Ishikawa (cell line): Measurements from ENCODE around the gene PSMB8.

Experiments
- CEBPB ChIP-seq: IDR thresholded peaks from 2 replicates; pipeline ENCODE4 v1.6.1; 2012
- CREB1 ChIP-seq: IDR thresholded peaks from 2 replicates; pipeline ENCODE4 v1.6.1; 2012; ENCODE audit warnings: low read depth
- EGR1 ChIP-seq: IDR thresholded peaks from 2 replicates; pipeline ENCODE4 v1.6.1; 2012
- EP300 ChIP-seq: IDR thresholded peaks from 2 replicates; pipeline ENCODE4 v1.6.1; 2012; ENCODE audit warnings: borderline replicate concordance
- FOXM1 ChIP-seq: IDR thresholded peaks from 2 replicates; pipeline ENCODE4 v1.6.1; 2012; ENCODE audit warnings: low read depth, borderline replicate concordance
- MAX ChIP-seq: IDR thresholded peaks from 2 replicates; pipeline ENCODE4 v1.6.1; 2012
- NFIC ChIP-seq: IDR thresholded peaks from 2 replicates; pipeline ENCODE4 v1.6.1; 2012
- RAD21 ChIP-seq: IDR thresholded peaks from 2 replicates; pipeline ENCODE4 v1.6.1; 2012; ENCODE audit warnings: low read depth
- REST ChIP-seq: IDR thresholded peaks from 2 replicates; pipeline ENCODE4 v1.6.1; 2012; ENCODE audit warnings: low read depth, mild to moderate bottlenecking
- TAF1 ChIP-seq: IDR thresholded peaks from 2 replicates; pipeline ENCODE4 v1.6.1; 2012; ENCODE audit warnings: low read depth, mild to moderate bottlenecking
- TCF12 ChIP-seq: IDR thresholded peaks from 2 replicates; pipeline ENCODE4 v1.6.1; 2012; ENCODE audit warnings: low read depth
- TEAD4 ChIP-seq: IDR thresholded peaks from 2 replicates; pipeline ENCODE4 v1.6.1; 2012
- USF1 ChIP-seq: IDR thresholded peaks from 2 replicates; pipeline ENCODE4 v1.6.1; 2012
- YY1 ChIP-seq: IDR thresholded peaks from 2 replicates; pipeline ENCODE4 v1.6.1; 2012; ENCODE audit warnings: low read depth
- ZBTB7A ChIP-seq: IDR thresholded peaks from 2 replicates; pipeline ENCODE4 v1.6.1; 2012; ENCODE audit warnings: low read depth

The PSMB8 gene

GRCh38 chr6:32844839-32845383 lies 1.1 kb upstream of the PSMB8 start:
- peak; percentile 63; the same call in 1 of the 2 replicates for TF ChIP-seq MAX
- no peak for TF ChIP-seq EGR1

- TF ChIP-seq EP300 (no peak), REST (no peak), FOXM1 (no peak), RAD21 (no peak), YY1 (no peak), CREB1 (no peak), MAX (no peak)
Observed at GRCh38 chr6:32843331-32843978, 392 bp downstream of the PSMB8 start.

GRCh38 chr6:32842690-32843089 lies 1.2 kb downstream of the PSMB8 start:
- TF ChIP-seq EGR1 = no peak
- TF ChIP-seq NFIC = no peak
- TF ChIP-seq CEBPB = no peak
- no peak for TF ChIP-seq REST
- no peak for TF ChIP-seq TEAD4
- no peak for TF ChIP-seq EP300
- no peak for TF ChIP-seq USF1
- TF ChIP-seq ZBTB7A = no peak
- TF ChIP-seq MAX = no peak
- TF ChIP-seq TAF1 = no peak
- TF ChIP-seq RAD21 = no peak
- TF ChIP-seq TCF12 = no peak
- no peak for TF ChIP-seq YY1
- TF ChIP-seq FOXM1 = no peak
- TF ChIP-seq CREB1 = no peak

GRCh38 chr6:32842021-32842650 lies 1.7 kb downstream of the PSMB8 start:
- TF ChIP-seq TEAD4 = no peak
- no peak for TF ChIP-seq NFIC
- TF ChIP-seq TAF1 = no peak
- no peak for TF ChIP-seq CEBPB
- TF ChIP-seq TCF12 = no peak
- no peak for TF ChIP-seq REST
- TF ChIP-seq CREB1 = no peak
- no peak for TF ChIP-seq YY1
- no peak for TF ChIP-seq FOXM1
- no peak for TF ChIP-seq RAD21
- TF ChIP-seq MAX = no peak
- no peak for TF ChIP-seq EGR1
- TF ChIP-seq USF1 = no peak
- no peak for TF ChIP-seq EP300
